RWPE2 (cell line): Measurements from ENCODE around the gene CEMIP.

Experiments used
- ATAC-seq: fragments of 200-7000 bp; cut with Tn5 transposase; 3 replicates; pipeline ENCODE4 v1.9.1; 2021; ENCODE audit warnings: low read depth
- DNase-seq: peaks from one replicate; pipeline ENCODE4 v3.0.0-alpha.2; 2020; ENCODE audit warnings: low spot score
- H3K27ac ChIP-seq: fragments of 450-650 bp; 2 replicates; pipeline ENCODE4 v1.5.1; 2017; ENCODE audit warnings: mild to moderate bottlenecking; ENCODE audit not compliant: poor library complexity, severe bottlenecking
- H3K27me3 ChIP-seq: fragments of 250-450 bp; sonication (Bioruptor Pico); 2 replicates; pipeline ENCODE4 v1.5.1; 2021; ENCODE audit warnings: mild to moderate bottlenecking, moderate library complexity; ENCODE audit not compliant: insufficient read depth, poor library complexity, severe bottlenecking
- H3K36me3 ChIP-seq: fragments of 250-450 bp; sonication (Bioruptor Pico); 2 replicates; pipeline ENCODE4 v1.5.1; 2020; ENCODE audit warnings: low read depth, mild to moderate bottlenecking, moderate library complexity
- H3K4me1 ChIP-seq: fragments of 250-450 bp; sonication (Bioruptor Pico); 2 replicates; pipeline ENCODE4 v1.5.1; 2021; ENCODE audit warnings: mild to moderate bottlenecking, moderate library complexity; ENCODE audit not compliant: insufficient read depth, poor library complexity, severe bottlenecking
- H3K4me3 ChIP-seq: fragments of 250-450 bp; sonication (Bioruptor Pico); 2 replicates; pipeline ENCODE4 v1.5.1; 2021; ENCODE audit warnings: mild to moderate bottlenecking, moderate library complexity; ENCODE audit not compliant: severe bottlenecking
- H3K9me3 ChIP-seq: fragments of 250-450 bp; sonication (Bioruptor Pico); 2 replicates; pipeline ENCODE4 v1.5.1; 2021; ENCODE audit warnings: mild to moderate bottlenecking, moderate library complexity; ENCODE audit not compliant: severe bottlenecking
- TF ChIP-seq, protein P1 (sequence below): fragments of 450-650 bp; IDR thresholded peaks from one replicate; pipeline ENCODE4 v1.5.1; 2017; ENCODE audit warnings: mild to moderate bottlenecking, moderate library complexity; ENCODE audit not compliant: poor library complexity, severe bottlenecking

Gene CEMIP

DNA sequence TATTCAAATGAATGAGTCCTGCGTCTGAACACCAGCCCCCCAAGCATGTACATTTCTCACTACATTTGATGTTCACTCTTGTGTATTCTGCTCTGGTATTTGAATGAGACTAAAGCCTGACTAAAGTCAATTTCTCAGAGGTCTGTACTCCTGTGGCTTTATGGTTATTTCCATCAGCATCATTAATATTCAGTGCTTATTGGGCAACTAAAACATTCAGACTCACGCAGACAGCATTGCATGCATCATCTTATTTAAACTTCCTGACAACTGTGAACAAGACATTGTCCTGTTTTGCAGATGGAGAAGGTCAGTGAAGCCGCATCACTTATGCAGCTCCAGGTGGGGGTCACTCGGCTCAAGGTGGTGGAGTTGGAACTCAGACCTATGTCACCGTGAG is 11.1 kb downstream of the CEMIP start:
- H3K9me3 ChIP-seq: no peaks in the 10 kb centered on the region
- DNase-seq: no peak
- H3K27me3 ChIP-seq: no peaks in the 10 kb centered on the region
- no peak overlapping the region for H3K27ac ChIP-seq
- H3K36me3 ChIP-seq: no peaks in the 10 kb centered on the region
- peaks cover 6% of the 10 kb centered on the region for H3K4me1 ChIP-seq
- TF ChIP-seq, protein P1, sequence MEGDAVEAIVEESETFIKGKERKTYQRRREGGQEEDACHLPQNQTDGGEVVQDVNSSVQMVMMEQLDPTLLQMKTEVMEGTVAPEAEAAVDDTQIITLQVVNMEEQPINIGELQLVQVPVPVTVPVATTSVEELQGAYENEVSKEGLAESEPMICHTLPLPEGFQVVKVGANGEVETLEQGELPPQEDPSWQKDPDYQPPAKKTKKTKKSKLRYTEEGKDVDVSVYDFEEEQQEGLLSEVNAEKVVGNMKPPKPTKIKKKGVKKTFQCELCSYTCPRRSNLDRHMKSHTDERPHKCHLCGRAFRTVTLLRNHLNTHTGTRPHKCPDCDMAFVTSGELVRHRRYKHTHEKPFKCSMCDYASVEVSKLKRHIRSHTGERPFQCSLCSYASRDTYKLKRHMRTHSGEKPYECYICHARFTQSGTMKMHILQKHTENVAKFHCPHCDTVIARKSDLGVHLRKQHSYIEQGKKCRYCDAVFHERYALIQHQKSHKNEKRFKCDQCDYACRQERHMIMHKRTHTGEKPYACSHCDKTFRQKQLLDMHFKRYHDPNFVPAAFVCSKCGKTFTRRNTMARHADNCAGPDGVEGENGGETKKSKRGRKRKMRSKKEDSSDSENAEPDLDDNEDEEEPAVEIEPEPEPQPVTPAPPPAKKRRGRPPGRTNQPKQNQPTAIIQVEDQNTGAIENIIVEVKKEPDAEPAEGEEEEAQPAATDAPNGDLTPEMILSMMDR: no peak
- no peak for ATAC-seq
- H3K4me3 ChIP-seq: no peak overlapping the region

DNA sequence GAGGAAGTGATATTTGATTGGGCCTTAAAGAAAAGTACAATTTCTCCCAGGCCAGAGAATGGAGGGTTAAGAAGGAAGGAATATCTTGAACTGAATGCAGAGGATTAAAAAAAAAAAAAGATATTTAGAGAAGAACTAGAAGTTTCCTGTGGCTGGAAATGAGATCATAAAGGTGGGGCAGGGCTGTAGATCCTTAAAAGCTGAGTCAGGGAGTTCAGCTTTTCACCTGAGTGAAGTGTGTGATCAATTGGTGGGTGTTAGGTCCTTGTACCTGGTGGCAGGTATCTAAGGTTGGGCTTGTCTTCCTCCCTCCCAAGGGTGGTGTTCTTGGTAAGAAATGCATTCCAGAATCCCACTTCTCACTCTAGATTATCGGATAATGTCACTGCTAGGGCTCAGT is 11.8 kb downstream of the CEMIP start:
- H3K27me3 ChIP-seq: no peaks in the 10 kb centered on the region

DNA sequence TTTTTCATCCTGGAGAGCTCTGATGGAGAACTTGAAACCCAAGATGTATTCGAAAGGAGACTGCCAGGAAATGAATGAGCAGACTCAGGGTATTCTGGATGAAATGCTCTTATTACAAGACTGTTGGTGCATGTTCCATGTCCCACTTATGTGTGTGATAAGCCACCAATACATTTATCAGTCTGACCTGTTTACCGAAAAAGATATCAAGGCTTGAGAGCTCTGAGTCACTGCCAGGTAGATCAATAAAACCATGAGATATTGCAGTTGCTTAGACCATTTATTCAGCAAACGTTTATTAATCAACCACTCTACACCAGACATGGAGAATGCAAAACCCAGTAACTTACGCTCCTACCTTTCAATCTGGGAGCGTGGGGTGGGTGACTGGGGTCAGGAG is 17.2 kb downstream of the CEMIP start:
- no peaks in the 10 kb centered on the region for H3K36me3 ChIP-seq
- no peaks in the 10 kb centered on the region for H3K4me1 ChIP-seq
- ATAC-seq: no peak
- TF ChIP-seq, protein P1: no peak
- no peaks in the 10 kb centered on the region for H3K9me3 ChIP-seq
- H3K4me3 ChIP-seq: no peak overlapping the region
- DNase-seq: no peak
- H3K27me3 ChIP-seq: no peaks in the 10 kb centered on the region
- no peak overlapping the region for H3K27ac ChIP-seq

More for the DNA sequence above, 11.8 kb downstream of the CEMIP start:
- no peak overlapping the region for H3K27ac ChIP-seq
- H3K4me3 ChIP-seq: no peak overlapping the region
- peaks cover 6% of the 10 kb centered on the region for H3K4me1 ChIP-seq
- DNase-seq: no peak
- ATAC-seq: peak; percentile 68; the same call in 2 of the 3 replicates
- no peaks in the 10 kb centered on the region for H3K36me3 ChIP-seq
- no peaks in the 10 kb centered on the region for H3K9me3 ChIP-seq
- TF ChIP-seq, protein P1: no peak

DNA sequence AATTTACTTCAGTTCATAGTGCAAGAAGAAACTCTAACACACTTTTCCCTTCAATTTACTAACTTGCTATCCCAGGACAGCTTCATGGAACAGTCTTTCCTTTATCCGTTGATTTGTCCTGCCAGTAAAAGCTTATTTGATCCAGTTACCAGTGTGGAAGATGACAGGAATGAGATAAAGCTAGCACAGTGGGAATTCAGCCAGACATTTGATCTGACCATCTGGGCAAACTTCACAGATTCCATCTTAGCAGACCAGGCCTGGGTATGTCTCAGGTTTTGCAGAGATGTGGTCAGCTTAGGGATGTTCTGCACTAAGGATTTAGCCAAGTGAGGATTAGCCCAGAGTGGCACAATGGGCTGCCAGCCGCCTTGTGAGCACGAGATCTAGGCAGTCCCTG is 19.7 kb downstream of the CEMIP start:
- no peaks in the 10 kb centered on the region for H3K9me3 ChIP-seq
- no peaks in the 10 kb centered on the region for H3K27me3 ChIP-seq
- ATAC-seq: no peak
- TF ChIP-seq, protein P1: no peak
- no peaks in the 10 kb centered on the region for H3K4me1 ChIP-seq
- no peak for DNase-seq
- no peak overlapping the region for H3K4me3 ChIP-seq
- H3K36me3 ChIP-seq: no peaks in the 10 kb centered on the region
- H3K27ac ChIP-seq: no peak overlapping the region

DNA sequence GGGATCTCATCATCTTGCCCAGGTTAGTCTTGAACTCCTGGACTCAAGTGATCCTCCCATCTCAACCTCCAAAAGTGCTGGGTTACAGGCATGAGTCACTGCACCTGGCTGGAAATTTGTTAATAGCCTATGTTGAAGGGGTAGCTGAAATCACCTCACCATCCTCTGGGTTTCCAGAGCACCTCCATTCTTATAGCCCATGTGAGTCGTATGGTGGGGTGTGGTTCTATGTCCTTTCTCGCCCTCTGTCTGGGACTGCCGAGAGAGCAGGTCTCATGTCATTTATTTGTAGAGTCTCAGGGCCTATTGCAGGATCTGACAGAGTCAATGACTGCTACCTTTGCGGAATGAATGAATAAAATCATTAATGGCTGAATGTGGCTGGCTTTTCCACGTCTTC is 20.9 kb downstream of the CEMIP start:
- Histone ChIP-seq H3K36me3 (no peaks in the 10 kb centered on the region), H3K9me3 (no peaks in the 10 kb centered on the region), H3K27ac (no peak overlapping the region), H3K4me3 (no peak overlapping the region), H3K27me3 (no peaks in the 10 kb centered on the region), H3K4me1 (peaks cover 6% of the 10 kb centered on the region)
- ATAC-seq: peak; percentile 28; the same call in 2 of the 3 replicates
- TF ChIP-seq, protein P1: no peak
- DNase-seq: no peak
